ENCODE data around the gene MDFIC. TPM values are rescaled to one million over a fixed set of nuclear protein-coding genes. Genes with fewer than 3 reads are reported as not detected.

MDFIC gene
- total and polyA plus RNA-seq, 4 donors: 3.2 to 6.6 (median 5.3) TPM

- no peak for DNase-seq (ENCODE audit: low spot score)
- no peak overlapping the region for H3K4me3 ChIP-seq (ENCODE audit: low read depth in 1 of 3, low read length in 3 of 3)
- no peaks in the 10 kb centered on the region for H3K9me3 ChIP-seq (ENCODE audit: control insufficient read depth in 4 of 4, low read length in 3 of 4)
- WGBS: 88% methylated on average over 5 of the region's 5 CpGs
- no peaks in the 10 kb centered on the region for H3K4me1 ChIP-seq (ENCODE audit: control insufficient read depth in 4 of 4, insufficient read depth in 4 of 4, low read length in 3 of 4)
- H3K27me3 ChIP-seq (ENCODE audit: control insufficient read depth in 4 of 4, insufficient read depth in 4 of 4, low read length in 3 of 4): no peaks in the 10 kb centered on the region
- no peaks in the 10 kb centered on the region for H3K36me3 ChIP-seq (ENCODE audit: control insufficient read depth in 4 of 4, insufficient read depth in 3 of 4, low read depth in 1 of 4, low read length in 3 of 4)
- no peak overlapping the region for H3K27ac ChIP-seq (ENCODE audit: low read depth in 1 of 2, low read length in 2 of 2)
- no peak overlapping the region for H3K9ac ChIP-seq (ENCODE audit: low read depth in 1 of 2, low read length in 2 of 2)
- TF ChIP-seq TAF1 (conservative IDR thresholded peaks at IDR 0.05) (no peak), FOXA2 (IDR thresholded peaks at IDR 0.05) (no peak), EGR1 (IDR thresholded peaks at IDR 0.05; ENCODE audit: low read depth in 2 of 2) (no peak), HNF4G (IDR thresholded peaks at IDR 0.05) (no peak), RAD21 (IDR thresholded peaks at IDR 0.05) (no peak), JUND (IDR thresholded peaks at IDR 0.05) (no peak), ATF3 (IDR thresholded peaks at IDR 0.05) (no peak), YY1 (IDR thresholded peaks at IDR 0.05) (no peak), HNF4A (conservative IDR thresholded peaks at IDR 0.05) (no peak), FOXA1 (IDR thresholded peaks at IDR 0.05) (no peak), GABPA (IDR thresholded peaks at IDR 0.05 in 1 of 2, conservative IDR thresholded peaks at IDR 0.05 in 1 of 2) (no peak), RXRA (IDR thresholded peaks at IDR 0.05) (no peak), NR2F2 (IDR thresholded peaks at IDR 0.05) (no peak)
- TF ChIP-seq, protein P1, sequence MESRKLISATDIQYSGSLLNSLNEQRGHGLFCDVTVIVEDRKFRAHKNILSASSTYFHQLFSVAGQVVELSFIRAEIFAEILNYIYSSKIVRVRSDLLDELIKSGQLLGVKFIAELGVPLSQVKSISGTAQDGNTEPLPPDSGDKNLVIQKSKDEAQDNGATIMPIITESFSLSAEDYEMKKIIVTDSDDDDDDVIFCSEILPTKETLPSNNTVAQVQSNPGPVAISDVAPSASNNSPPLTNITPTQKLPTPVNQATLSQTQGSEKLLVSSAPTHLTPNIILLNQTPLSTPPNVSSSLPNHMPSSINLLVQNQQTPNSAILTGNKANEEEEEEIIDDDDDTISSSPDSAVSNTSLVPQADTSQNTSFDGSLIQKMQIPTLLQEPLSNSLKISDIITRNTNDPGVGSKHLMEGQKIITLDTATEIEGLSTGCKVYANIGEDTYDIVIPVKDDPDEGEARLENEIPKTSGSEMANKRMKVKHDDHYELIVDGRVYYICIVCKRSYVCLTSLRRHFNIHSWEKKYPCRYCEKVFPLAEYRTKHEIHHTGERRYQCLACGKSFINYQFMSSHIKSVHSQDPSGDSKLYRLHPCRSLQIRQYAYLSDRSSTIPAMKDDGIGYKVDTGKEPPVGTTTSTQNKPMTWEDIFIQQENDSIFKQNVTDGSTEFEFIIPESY (IDR thresholded peaks at IDR 0.05): no peak
- TF ChIP-seq, protein P2, sequence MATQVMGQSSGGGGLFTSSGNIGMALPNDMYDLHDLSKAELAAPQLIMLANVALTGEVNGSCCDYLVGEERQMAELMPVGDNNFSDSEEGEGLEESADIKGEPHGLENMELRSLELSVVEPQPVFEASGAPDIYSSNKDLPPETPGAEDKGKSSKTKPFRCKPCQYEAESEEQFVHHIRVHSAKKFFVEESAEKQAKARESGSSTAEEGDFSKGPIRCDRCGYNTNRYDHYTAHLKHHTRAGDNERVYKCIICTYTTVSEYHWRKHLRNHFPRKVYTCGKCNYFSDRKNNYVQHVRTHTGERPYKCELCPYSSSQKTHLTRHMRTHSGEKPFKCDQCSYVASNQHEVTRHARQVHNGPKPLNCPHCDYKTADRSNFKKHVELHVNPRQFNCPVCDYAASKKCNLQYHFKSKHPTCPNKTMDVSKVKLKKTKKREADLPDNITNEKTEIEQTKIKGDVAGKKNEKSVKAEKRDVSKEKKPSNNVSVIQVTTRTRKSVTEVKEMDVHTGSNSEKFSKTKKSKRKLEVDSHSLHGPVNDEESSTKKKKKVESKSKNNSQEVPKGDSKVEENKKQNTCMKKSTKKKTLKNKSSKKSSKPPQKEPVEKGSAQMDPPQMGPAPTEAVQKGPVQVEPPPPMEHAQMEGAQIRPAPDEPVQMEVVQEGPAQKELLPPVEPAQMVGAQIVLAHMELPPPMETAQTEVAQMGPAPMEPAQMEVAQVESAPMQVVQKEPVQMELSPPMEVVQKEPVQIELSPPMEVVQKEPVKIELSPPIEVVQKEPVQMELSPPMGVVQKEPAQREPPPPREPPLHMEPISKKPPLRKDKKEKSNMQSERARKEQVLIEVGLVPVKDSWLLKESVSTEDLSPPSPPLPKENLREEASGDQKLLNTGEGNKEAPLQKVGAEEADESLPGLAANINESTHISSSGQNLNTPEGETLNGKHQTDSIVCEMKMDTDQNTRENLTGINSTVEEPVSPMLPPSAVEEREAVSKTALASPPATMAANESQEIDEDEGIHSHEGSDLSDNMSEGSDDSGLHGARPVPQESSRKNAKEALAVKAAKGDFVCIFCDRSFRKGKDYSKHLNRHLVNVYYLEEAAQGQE (IDR thresholded peaks at IDR 0.05): no peak
- TF ChIP-seq, protein P3, sequence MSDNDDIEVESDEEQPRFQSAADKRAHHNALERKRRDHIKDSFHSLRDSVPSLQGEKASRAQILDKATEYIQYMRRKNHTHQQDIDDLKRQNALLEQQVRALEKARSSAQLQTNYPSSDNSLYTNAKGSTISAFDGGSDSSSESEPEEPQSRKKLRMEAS (IDR thresholded peaks at IDR 0.05): no peak
Observed at GRCh38 chr7:115060095-115060870, 138.4 kb downstream of the MDFIC start.

GRCh38 chr7:115066050-115066449 is 144.2 kb downstream of the MDFIC start:
- DNase-seq (ENCODE audit: low spot score): no peak
- 88% methylated on average over 2 of the region's 2 CpGs for WGBS
- TF ChIP-seq YY1 (IDR thresholded peaks at IDR 0.05): no peak
- TF ChIP-seq FOXA2 (IDR thresholded peaks at IDR 0.05): no peak
- TF ChIP-seq HNF4G (IDR thresholded peaks at IDR 0.05): no peak
- TF ChIP-seq, protein P2 (IDR thresholded peaks at IDR 0.05): no peak
- TF ChIP-seq TAF1 (conservative IDR thresholded peaks at IDR 0.05): no peak
- TF ChIP-seq RAD21 (IDR thresholded peaks at IDR 0.05): no peak
- TF ChIP-seq EGR1 (IDR thresholded peaks at IDR 0.05; ENCODE audit: low read depth in 2 of 2): no peak
- no peak for TF ChIP-seq HNF4A (conservative IDR thresholded peaks at IDR 0.05)
- TF ChIP-seq, protein P1 (IDR thresholded peaks at IDR 0.05): no peak
- no peak for TF ChIP-seq ATF3 (IDR thresholded peaks at IDR 0.05)
- TF ChIP-seq SP1 (IDR thresholded peaks at IDR 0.05): no peak
- TF ChIP-seq RXRA (IDR thresholded peaks at IDR 0.05): no peak
- TF ChIP-seq JUND (IDR thresholded peaks at IDR 0.05): no peak

More at GRCh38 chr7:115066050-115066449, 144.2 kb downstream of the MDFIC start:
- H3K27me3 ChIP-seq (ENCODE audit: control insufficient read depth in 4 of 4, insufficient read depth in 4 of 4, low read length in 3 of 4): no peaks in the 10 kb centered on the region
- no peak overlapping the region for H3K4me3 ChIP-seq (ENCODE audit: low read depth in 1 of 3, low read length in 3 of 3)
- no peak overlapping the region for H3K9ac ChIP-seq (ENCODE audit: low read depth in 1 of 2, low read length in 2 of 2)
- H3K9me3 ChIP-seq (ENCODE audit: control insufficient read depth in 4 of 4, low read length in 3 of 4): no peaks in the 10 kb centered on the region
- no peaks in the 10 kb centered on the region for H3K36me3 ChIP-seq (ENCODE audit: control insufficient read depth in 4 of 4, insufficient read depth in 3 of 4, low read depth in 1 of 4, low read length in 3 of 4)
- no peaks in the 10 kb centered on the region for H3K4me1 ChIP-seq (ENCODE audit: control insufficient read depth in 4 of 4, insufficient read depth in 4 of 4, low read length in 3 of 4)
- no peak overlapping the region for H3K27ac ChIP-seq (ENCODE audit: low read depth in 1 of 2, low read length in 2 of 2)

Measured in liver (tissue), 9 donors.